Measurements from ENCODE around the gene SAMD3.

Gene SAMD3

DNA sequence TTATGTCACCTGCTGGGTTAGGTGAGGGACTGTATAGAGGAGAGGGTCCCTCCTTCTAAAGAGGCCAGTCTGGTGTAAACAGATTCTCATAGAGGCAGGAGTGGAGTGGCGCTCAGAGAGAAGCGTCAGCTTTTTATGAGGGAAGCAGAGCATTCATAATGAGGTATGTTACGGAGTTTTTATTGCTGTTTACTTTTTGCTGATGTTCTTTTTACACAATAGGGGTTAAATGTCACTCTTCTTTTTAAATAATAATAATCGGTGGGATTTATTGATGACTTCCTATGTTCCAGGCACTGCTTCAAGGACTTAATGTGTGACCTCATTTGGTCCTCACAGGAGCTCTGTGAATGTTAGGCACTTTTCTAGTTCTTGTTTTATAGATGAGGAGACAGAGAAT lies 124.4 kb downstream of the SAMD3 start:
- no peak for DNase-seq (ENCODE audit: low read depth)
- no peak for TF ChIP-seq CTCF (IDR thresholded peaks at IDR 0.05; ENCODE audit: insufficient read depth, low read depth, low read length, missing control alignments)

More for the DNA sequence above, 124.4 kb downstream of the SAMD3 start:
- H3K4me3 ChIP-seq (ENCODE audit: low read depth, low read length) = no peak overlapping the region
